K562 (cell line): Measurements from ENCODE around the gene EPHA2. TPM values are rescaled to one million over a fixed set of nuclear protein-coding genes. Genes with fewer than 3 reads are reported as not detected.

Source experiments
- CREM ChIP-seq: IDR thresholded peaks from 2 replicates; pipeline ENCODE4 v1.6.1; 2014; ENCODE audit warnings: antibody characterized with exemption, low read depth
- HOXB6 ChIP-seq: fragments of 250-450 bp; sonication (Bioruptor Pico); IDR thresholded peaks from 2 replicates; pipeline ENCODE4 v1.5.1; 2022; ENCODE audit warnings: mild to moderate bottlenecking, borderline replicate concordance
- MEF2A ChIP-seq: IDR thresholded peaks from 2 replicates; pipeline ENCODE4 v1.6.1; 2011; ENCODE audit warnings: low read depth, mild to moderate bottlenecking, low read length, moderate library complexity; ENCODE audit not compliant: control insufficient read depth
- NFIX ChIP-seq: fragments of 250-450 bp; sonication (Bioruptor Pico); IDR thresholded peaks from 2 replicates; pipeline ENCODE4 v1.4.0; 2020; ENCODE audit warnings: low read depth, mild to moderate bottlenecking, moderate library complexity
- NRF1 ChIP-seq, 2 experiments: fragments of 450-650 bp; IDR thresholded peaks in 1 of 2; conservative IDR thresholded peaks in 1 of 2; 2 replicates each; pipeline ENCODE4 v1.6.1; 2014; ENCODE audit warnings: mild to moderate bottlenecking in 2 of 2
- POLR2A ChIP-seq: fragments of 450-650 bp; conservative IDR thresholded peaks from 2 replicates; pipeline ENCODE4 v1.6.1; 2016
- PURB ChIP-seq: sonication (generic); formaldehyde crosslinking; IDR thresholded peaks from 2 replicates; pipeline ENCODE4 v1.9.0; 2021; ENCODE audit warnings: low read depth, mild to moderate bottlenecking, missing genetic modification reagents
- SMARCC2 ChIP-seq: fragments of 450-650 bp; IDR thresholded peaks from 2 replicates; pipeline ENCODE4 v1.6.1; 2017; ENCODE audit warnings: antibody characterized with exemption, moderate library complexity, mild to moderate bottlenecking, low read depth
- SNIP1 ChIP-seq: fragments of 450-650 bp; IDR thresholded peaks from 2 replicates; pipeline ENCODE4 v1.7.1; 2017; ENCODE audit warnings: low read depth, mild to moderate bottlenecking
- ZBTB17 ChIP-seq: fragments of 450-650 bp; formaldehyde crosslinking; IDR thresholded peaks from 2 replicates; pipeline ENCODE4 v1.4.0; 2020; ENCODE audit warnings: mild to moderate bottlenecking
- ZC3H8 ChIP-seq: fragments of 450-650 bp; IDR thresholded peaks from 2 replicates; pipeline ENCODE4 v1.6.1; 2017
- ZZZ3 ChIP-seq: fragments of 450-650 bp; IDR thresholded peaks from 2 replicates; pipeline ENCODE4 v1.6.1; 2016; ENCODE audit warnings: antibody characterized with exemption, mild to moderate bottlenecking, moderate library complexity
- polyA plus RNA-seq, 8 experiments: library from polyadenylated mRNA; depleted of rRNA in 4 of 8; stranded (reverse) in 5 of 8; unstranded in 3 of 8; fragments of >200 nt; fragmentation: Nextera tagmentation in 2 of 8; fragmentation: Illumina TruSeq in 1 of 8; extraction: Ambion mirVana in 2 of 8; extraction: Trizol in 1 of 8; gene quantifications; 2 replicates each; pipeline versions ENCODE4 v1.2.1 to v1.2.3, GENCODE V29; 2011 to 2014; ENCODE audit warnings: inconsistent platforms in 1 of 8, missing spikeins in 1 of 8
- total RNA-seq, 7 experiments: library from RNA; depleted of rRNA in 6 of 7; stranded (reverse); fragments of >200 nt in 6 of 7; fragmentation: Illumina TruSeq in 2 of 7; extraction: Trizol in 2 of 7; gene quantifications; 2 replicates each; pipeline versions ENCODE4 v1.2.1 to v1.2.3, GENCODE V29; 2011 to 2021; ENCODE audit warnings: low replicate concordance in 1 of 7
- TF ChIP-seq, protein P1 (sequence below): fragments of 450-650 bp; IDR thresholded peaks from 2 replicates; pipeline ENCODE4 v1.6.1; 2016; ENCODE audit warnings: low read depth
- TF ChIP-seq, protein P2 (sequence below), 2 experiments: fragments of 450-650 bp in 1 of 2; sonication (generic) in 1 of 2; formaldehyde crosslinking in 1 of 2; IDR thresholded peaks in 1 of 2; conservative IDR thresholded peaks in 1 of 2; 2 replicates each; pipeline versions ENCODE4 v1.6.1 to v1.8.1; 2016 to 2023; ENCODE audit warnings: mild to moderate bottlenecking in 2 of 2, moderate library complexity in 2 of 2, inconsistent platforms in 1 of 2, missing genetic modification reagents in 1 of 2
- TF ChIP-seq, protein P3 (sequence below): sonication (generic); formaldehyde crosslinking; IDR thresholded peaks from 2 replicates; pipeline ENCODE4 v1.8.1; 2022; ENCODE audit warnings: missing genetic modification reagents
- TF ChIP-seq, protein P4 (sequence below): fragments of 450-650 bp; IDR thresholded peaks from 2 replicates; pipeline ENCODE4 v1.6.1; 2016; ENCODE audit warnings: low read depth, mild to moderate bottlenecking, moderate library complexity
- TF ChIP-seq, protein P5 (sequence below): fragments of 450-650 bp; IDR thresholded peaks from 2 replicates; pipeline ENCODE4 v1.6.1; 2017; ENCODE audit warnings: mild to moderate bottlenecking, moderate library complexity

Gene EPHA2
- total and polyA plus RNA-seq, 9 of the 15 experiments (the other 6 are each of a cell fraction or from before 2014, with no cell fraction given): 0.04 to 0.40 (median 0.07) TPM; not detected in 4

DNA sequence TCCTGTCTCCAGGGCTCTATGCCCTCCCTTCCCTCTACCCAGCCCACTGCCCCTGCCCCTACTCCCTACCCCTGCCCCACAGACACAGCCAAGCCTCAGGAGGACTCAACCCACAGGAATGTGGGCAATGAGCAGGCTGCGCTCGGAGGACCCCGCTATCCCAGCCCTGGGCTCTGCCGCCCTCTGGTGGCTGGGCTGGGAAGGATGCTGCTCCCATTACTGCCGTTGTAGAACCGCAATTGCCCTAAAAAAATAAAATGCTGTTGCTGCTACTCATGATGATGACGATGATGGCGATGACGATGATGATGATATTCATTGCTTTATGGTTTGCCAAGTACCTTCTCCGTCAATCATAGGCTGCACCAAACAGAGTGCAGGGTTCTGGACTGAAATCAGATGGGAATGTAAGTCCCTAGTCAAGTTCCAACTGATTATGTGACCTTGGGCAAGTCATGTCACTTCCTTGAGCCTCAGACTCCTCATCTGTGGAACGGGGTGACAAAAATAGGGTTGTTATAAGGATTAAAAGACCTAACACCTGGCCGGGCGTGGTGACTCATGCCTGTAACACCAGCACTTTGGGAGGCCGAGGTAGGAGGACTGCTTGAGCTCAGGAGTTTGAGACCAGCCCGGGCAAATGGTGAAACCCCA is 32.0 kb upstream of the EPHA2 start (continued):
- TF ChIP-seq, protein P1, sequence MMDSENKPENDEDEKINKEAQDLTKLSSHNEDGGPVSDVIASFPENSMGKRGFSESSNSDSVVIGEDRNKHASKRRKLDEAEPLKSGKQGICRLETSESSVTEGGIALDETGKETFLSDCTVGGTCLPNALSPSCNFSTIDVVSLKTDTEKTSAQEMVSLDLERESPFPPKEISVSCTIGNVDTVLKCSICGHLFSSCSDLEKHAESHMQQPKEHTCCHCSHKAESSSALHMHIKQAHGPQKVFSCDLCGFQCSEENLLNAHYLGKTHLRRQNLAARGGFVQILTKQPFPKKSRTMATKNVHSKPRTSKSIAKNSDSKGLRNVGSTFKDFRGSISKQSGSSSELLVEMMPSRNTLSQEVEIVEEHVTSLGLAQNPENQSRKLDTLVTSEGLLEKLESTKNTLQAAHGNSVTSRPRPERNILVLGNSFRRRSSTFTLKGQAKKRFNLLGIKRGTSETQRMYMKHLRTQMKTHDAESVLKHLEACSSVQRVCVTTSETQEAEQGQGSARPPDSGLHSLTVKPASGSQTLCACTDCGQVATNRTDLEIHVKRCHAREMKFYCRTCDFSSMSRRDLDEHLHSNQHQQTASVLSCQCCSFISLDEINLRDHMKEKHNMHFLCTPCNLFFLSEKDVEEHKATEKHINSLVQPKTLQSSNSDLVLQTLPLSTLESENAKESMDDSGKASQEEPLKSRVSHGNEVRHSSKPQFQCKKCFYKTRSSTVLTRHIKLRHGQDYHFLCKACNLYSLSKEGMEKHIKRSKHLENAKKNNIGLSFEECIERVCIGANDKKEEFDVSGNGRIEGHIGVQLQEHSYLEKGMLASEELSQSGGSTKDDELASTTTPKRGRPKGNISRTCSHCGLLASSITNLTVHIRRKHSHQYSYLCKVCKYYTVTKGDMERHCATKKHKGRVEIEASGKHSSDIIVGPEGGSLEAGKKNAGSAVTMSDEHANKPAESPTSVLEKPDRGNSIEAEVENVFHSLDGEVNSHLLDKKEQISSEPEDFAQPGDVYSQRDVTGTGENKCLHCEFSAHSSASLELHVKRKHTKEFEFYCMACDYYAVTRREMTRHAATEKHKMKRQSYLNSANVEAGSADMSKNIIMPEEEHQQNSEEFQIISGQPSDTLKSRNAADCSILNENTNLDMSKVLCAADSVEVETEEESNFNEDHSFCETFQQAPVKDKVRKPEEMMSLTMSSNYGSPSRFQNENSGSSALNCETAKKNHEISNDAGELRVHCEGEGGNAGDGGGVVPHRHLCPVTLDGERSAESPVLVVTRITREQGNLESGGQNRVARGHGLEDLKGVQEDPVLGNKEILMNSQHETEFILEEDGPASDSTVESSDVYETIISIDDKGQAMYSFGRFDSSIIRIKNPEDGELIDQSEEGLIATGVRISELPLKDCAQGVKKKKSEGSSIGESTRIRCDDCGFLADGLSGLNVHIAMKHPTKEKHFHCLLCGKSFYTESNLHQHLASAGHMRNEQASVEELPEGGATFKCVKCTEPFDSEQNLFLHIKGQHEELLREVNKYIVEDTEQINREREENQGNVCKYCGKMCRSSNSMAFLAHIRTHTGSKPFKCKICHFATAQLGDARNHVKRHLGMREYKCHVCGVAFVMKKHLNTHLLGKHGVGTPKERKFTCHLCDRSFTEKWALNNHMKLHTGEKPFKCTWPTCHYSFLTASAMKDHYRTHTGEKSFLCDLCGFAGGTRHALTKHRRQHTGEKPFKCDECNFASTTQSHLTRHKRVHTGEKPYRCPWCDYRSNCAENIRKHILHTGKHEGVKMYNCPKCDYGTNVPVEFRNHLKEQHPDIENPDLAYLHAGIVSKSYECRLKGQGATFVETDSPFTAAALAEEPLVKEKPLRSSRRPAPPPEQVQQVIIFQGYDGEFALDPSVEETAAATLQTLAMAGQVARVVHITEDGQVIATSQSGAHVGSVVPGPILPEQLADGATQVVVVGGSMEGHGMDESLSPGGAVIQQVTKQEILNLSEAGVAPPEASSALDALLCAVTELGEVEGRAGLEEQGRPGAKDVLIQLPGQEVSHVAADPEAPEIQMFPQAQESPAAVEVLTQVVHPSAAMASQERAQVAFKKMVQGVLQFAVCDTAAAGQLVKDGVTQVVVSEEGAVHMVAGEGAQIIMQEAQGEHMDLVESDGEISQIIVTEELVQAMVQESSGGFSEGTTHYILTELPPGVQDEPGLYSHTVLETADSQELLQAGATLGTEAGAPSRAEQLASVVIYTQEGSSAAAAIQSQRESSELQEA: no peak
- TF ChIP-seq CREM (peak; percentile 57; the same call in 1 of the 2 replicates), ZZZ3 (no peak), ZC3H8 (no peak), PURB (CRISPR knock-in tag) (no peak), SNIP1 (no peak), SMARCC2 (no peak), NRF1 (conservative IDR thresholded peaks at IDR 0.05 in 1 of 2, IDR thresholded peaks at IDR 0.05 in 1 of 2) (no peak), HOXB6 (no peak), POLR2A (no peak), NFIX (CRISPR knock-in tag) (no peak), ZBTB17 (CRISPR knock-in tag) (no peak), MEF2A (no peak)
- TF ChIP-seq, protein P2, sequence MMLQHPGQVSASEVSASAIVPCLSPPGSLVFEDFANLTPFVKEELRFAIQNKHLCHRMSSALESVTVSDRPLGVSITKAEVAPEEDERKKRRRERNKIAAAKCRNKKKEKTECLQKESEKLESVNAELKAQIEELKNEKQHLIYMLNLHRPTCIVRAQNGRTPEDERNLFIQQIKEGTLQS (IDR thresholded peaks at IDR 0.05): peak; percentile 67
- TF ChIP-seq, protein P2 (CRISPR knock-in tag; conservative IDR thresholded peaks at IDR 0.05): no peak
- TF ChIP-seq, protein P3, sequence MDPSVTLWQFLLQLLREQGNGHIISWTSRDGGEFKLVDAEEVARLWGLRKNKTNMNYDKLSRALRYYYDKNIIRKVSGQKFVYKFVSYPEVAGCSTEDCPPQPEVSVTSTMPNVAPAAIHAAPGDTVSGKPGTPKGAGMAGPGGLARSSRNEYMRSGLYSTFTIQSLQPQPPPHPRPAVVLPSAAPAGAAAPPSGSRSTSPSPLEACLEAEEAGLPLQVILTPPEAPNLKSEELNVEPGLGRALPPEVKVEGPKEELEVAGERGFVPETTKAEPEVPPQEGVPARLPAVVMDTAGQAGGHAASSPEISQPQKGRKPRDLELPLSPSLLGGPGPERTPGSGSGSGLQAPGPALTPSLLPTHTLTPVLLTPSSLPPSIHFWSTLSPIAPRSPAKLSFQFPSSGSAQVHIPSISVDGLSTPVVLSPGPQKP (CRISPR knock-in tag): no peak
- TF ChIP-seq, protein P4, sequence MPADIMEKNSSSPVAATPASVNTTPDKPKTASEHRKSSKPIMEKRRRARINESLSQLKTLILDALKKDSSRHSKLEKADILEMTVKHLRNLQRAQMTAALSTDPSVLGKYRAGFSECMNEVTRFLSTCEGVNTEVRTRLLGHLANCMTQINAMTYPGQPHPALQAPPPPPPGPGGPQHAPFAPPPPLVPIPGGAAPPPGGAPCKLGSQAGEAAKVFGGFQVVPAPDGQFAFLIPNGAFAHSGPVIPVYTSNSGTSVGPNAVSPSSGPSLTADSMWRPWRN: no peak
- TF ChIP-seq, protein P5, sequence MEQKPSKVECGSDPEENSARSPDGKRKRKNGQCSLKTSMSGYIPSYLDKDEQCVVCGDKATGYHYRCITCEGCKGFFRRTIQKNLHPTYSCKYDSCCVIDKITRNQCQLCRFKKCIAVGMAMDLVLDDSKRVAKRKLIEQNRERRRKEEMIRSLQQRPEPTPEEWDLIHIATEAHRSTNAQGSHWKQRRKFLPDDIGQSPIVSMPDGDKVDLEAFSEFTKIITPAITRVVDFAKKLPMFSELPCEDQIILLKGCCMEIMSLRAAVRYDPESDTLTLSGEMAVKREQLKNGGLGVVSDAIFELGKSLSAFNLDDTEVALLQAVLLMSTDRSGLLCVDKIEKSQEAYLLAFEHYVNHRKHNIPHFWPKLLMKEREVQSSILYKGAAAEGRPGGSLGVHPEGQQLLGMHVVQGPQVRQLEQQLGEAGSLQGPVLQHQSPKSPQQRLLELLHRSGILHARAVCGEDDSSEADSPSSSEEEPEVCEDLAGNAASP: no peak
